Measurements from ENCODE around the gene NPIPB2.

DNA sequence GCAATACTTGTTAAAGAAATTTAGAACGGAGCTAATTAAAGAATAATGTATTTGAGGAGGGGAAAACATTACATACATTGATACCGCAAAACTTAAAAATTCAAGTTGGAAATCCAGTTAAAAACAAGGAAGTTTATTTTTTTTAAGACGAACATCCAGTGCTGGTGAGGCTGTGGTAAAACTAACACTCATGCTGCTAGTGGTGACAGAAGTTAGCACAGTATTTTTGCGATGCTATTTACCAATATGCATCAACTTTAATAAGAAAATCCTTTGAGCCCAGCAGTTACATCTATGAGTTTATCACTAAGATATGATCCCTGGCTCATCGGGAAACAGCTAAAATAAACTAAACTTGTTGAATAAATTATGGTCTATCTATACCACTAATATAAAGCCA lies 57.8 kb downstream of the NPIPB2 start:
- no peak for TF ChIP-seq POLR2A (IDR thresholded peaks at IDR 0.05; ENCODE audit: low read depth, low read length)
- TF ChIP-seq TAF1 (IDR thresholded peaks at IDR 0.05; ENCODE audit: borderline replicate concordance, low read depth, low read length): no peak
- no peak for TF ChIP-seq POLR2AphosphoS5 (IDR thresholded peaks at IDR 0.05; ENCODE audit: low read depth, low read length)
